Measurements from ENCODE around the gene VPS4A. TPM values are rescaled to one million over a fixed set of nuclear protein-coding genes. Genes with fewer than 3 reads are reported as not detected.
A peak's percentile ranks its signal among the peaks of the same experiment; 100 is the strongest.

VPS4A gene
- total RNA-seq, 6 donors from 2014 or later: 27.8 to 48.6 (median 32.9) TPM

GRCh38 chr16:69270831-69271230 is 40.3 kb upstream of the VPS4A start:
- H3K4me3 ChIP-seq: no peak overlapping the region
- no peak for DNase-seq
- H3K27me3 ChIP-seq: no peaks in the 10 kb centered on the region
- WGBS, 2 donors: 91 to 94% methylated on average over 2 of the region's 2 CpGs
- no peak overlapping the region for H3K27ac ChIP-seq
- peaks cover 0 to 6% (median 1%) of the 10 kb centered on the region in 4 donors for H3K4me1 ChIP-seq
- TF ChIP-seq POLR2A (IDR thresholded peaks at IDR 0.05): no peak
- TF ChIP-seq EP300 (IDR thresholded peaks at IDR 0.05): no peak
- TF ChIP-seq POLR2AphosphoS5 (IDR thresholded peaks at IDR 0.05): no peak
- TF ChIP-seq, protein P1, sequence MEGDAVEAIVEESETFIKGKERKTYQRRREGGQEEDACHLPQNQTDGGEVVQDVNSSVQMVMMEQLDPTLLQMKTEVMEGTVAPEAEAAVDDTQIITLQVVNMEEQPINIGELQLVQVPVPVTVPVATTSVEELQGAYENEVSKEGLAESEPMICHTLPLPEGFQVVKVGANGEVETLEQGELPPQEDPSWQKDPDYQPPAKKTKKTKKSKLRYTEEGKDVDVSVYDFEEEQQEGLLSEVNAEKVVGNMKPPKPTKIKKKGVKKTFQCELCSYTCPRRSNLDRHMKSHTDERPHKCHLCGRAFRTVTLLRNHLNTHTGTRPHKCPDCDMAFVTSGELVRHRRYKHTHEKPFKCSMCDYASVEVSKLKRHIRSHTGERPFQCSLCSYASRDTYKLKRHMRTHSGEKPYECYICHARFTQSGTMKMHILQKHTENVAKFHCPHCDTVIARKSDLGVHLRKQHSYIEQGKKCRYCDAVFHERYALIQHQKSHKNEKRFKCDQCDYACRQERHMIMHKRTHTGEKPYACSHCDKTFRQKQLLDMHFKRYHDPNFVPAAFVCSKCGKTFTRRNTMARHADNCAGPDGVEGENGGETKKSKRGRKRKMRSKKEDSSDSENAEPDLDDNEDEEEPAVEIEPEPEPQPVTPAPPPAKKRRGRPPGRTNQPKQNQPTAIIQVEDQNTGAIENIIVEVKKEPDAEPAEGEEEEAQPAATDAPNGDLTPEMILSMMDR (IDR thresholded peaks at IDR 0.05): no peak
- H3K36me3 ChIP-seq: peaks cover 0 to 21% (median 7%) of the 10 kb centered on the region in 4 donors
- H3K9me3 ChIP-seq: no peaks in the 10 kb centered on the region
- ATAC-seq (ENCODE audit: low FRiP score in 2 of 2): no peak

GRCh38 chr16:69273009-69273408 is 38.1 kb upstream of the VPS4A start:
- TF ChIP-seq POLR2AphosphoS5 (IDR thresholded peaks at IDR 0.05) (no peak), POLR2A (IDR thresholded peaks at IDR 0.05) (no peak), EP300 (IDR thresholded peaks at IDR 0.05) (no peak)
- TF ChIP-seq, protein P1 (IDR thresholded peaks at IDR 0.05): no peak
- no peaks in the 10 kb centered on the region for H3K27me3 ChIP-seq
- peaks cover 12 to 15% (median 13%) of the 10 kb centered on the region in 4 donors for H3K4me1 ChIP-seq
- no peak for ATAC-seq (ENCODE audit: low FRiP score in 2 of 2)
- WGBS, 2 donors: 77% methylated on average over 4 of the region's 4 CpGs
- H3K27ac ChIP-seq: no peak overlapping the region
- H3K36me3 ChIP-seq: peaks cover 0 to 21% (median 7%) of the 10 kb centered on the region in 4 donors
- H3K9me3 ChIP-seq: no peaks in the 10 kb centered on the region
- H3K4me3 ChIP-seq: no peak overlapping the region
- DNase-seq: no peak

DNA sequence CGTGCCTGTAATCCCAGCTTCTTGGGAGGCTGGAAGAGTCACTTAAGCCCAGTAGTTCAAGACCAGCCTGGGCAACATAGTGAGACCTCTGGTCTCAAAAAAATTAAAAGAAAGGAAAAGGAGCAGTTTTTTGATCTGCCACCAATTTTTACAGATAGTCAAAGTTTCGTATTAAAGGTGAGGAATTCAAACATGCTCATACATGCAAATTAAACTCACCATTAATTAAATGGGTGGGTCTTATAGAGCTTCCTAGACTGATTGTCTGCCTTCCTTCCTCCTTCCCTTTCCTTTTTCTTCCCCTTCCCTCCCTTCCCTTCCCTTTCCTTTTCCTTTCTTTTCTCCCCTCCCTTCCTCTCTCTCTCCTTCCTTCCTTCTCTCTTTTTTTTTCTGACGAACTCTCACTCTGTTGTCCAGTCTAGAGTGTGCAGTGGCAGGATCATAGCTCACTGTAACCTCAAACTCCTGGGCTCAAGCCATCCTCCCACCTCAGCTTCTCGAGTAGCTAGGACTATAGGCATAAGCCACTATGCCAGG is 36.4 kb upstream of the VPS4A start:
- no peaks in the 10 kb centered on the region for H3K27me3 ChIP-seq
- no peak for ATAC-seq (ENCODE audit: low FRiP score in 2 of 2)
- H3K27ac ChIP-seq: peak overlapping the region in 2 of 4 donors; percentile 22 to 53
- H3K4me1 ChIP-seq: peaks cover 12 to 15% (median 13%) of the 10 kb centered on the region in 4 donors
- DNase-seq: no peak
- 80 to 82% methylated on average over 4 of the region's 4 CpGs for WGBS, 2 donors
- H3K9me3 ChIP-seq: no peaks in the 10 kb centered on the region
- TF ChIP-seq EP300 (IDR thresholded peaks at IDR 0.05) (no peak), POLR2AphosphoS5 (IDR thresholded peaks at IDR 0.05) (no peak), POLR2A (IDR thresholded peaks at IDR 0.05) (no peak)
- TF ChIP-seq, protein P1 (IDR thresholded peaks at IDR 0.05): no peak
- H3K4me3 ChIP-seq: no peak overlapping the region
- H3K36me3 ChIP-seq: peaks cover 0 to 21% (median 7%) of the 10 kb centered on the region in 4 donors

- Histone ChIP-seq H3K27ac (peak overlapping the region in 2 of 4 donors; percentile 11 to 23), H3K4me1 (peaks cover 12 to 15% (median 15%) of the 10 kb centered on the region in 4 donors), H3K9me3 (no peaks in the 10 kb centered on the region), H3K4me3 (no peak overlapping the region), H3K27me3 (no peaks in the 10 kb centered on the region), H3K36me3 (peaks cover 0 to 8% (median 5%) of the 10 kb centered on the region in 4 donors)
- WGBS, 2 donors: 57 to 62% methylated on average over 7 of the region's 7 CpGs
- DNase-seq (peak in 1 of 2 donors; percentile 30), ATAC-seq (ENCODE audit: low FRiP score in 2 of 2) (peak in 1 of 2 donors; percentile 97)
- TF ChIP-seq EP300 (IDR thresholded peaks at IDR 0.05) (no peak), POLR2AphosphoS5 (IDR thresholded peaks at IDR 0.05) (no peak), POLR2A (IDR thresholded peaks at IDR 0.05) (no peak)
- TF ChIP-seq, protein P1 (IDR thresholded peaks at IDR 0.05): no peak
Observed at GRCh38 chr16:69276148-69277115, 34.7 kb upstream of the VPS4A start.

Data from upper lobe of left lung (tissue), 6 donors.